Measurements from ENCODE around the gene STUM.

GRCh38 chr1:226533220-226533619 is 15.3 kb upstream of the STUM start:
- no peak for TF ChIP-seq POLR2A (IDR thresholded peaks at IDR 0.05)
- TF ChIP-seq, protein P1, sequence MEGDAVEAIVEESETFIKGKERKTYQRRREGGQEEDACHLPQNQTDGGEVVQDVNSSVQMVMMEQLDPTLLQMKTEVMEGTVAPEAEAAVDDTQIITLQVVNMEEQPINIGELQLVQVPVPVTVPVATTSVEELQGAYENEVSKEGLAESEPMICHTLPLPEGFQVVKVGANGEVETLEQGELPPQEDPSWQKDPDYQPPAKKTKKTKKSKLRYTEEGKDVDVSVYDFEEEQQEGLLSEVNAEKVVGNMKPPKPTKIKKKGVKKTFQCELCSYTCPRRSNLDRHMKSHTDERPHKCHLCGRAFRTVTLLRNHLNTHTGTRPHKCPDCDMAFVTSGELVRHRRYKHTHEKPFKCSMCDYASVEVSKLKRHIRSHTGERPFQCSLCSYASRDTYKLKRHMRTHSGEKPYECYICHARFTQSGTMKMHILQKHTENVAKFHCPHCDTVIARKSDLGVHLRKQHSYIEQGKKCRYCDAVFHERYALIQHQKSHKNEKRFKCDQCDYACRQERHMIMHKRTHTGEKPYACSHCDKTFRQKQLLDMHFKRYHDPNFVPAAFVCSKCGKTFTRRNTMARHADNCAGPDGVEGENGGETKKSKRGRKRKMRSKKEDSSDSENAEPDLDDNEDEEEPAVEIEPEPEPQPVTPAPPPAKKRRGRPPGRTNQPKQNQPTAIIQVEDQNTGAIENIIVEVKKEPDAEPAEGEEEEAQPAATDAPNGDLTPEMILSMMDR (IDR thresholded peaks at IDR 0.05), result no peak
